ENCODE data around the gene HERPUD2.
A peak's percentile ranks its signal among the peaks of the same experiment; 100 is the strongest.
"Not testable (repeated sequence)": the region's sequence is repeated elsewhere in the genome, so short reads cannot be mapped to it uniquely, and the experiment has no call there.

HERPUD2 gene

DNA sequence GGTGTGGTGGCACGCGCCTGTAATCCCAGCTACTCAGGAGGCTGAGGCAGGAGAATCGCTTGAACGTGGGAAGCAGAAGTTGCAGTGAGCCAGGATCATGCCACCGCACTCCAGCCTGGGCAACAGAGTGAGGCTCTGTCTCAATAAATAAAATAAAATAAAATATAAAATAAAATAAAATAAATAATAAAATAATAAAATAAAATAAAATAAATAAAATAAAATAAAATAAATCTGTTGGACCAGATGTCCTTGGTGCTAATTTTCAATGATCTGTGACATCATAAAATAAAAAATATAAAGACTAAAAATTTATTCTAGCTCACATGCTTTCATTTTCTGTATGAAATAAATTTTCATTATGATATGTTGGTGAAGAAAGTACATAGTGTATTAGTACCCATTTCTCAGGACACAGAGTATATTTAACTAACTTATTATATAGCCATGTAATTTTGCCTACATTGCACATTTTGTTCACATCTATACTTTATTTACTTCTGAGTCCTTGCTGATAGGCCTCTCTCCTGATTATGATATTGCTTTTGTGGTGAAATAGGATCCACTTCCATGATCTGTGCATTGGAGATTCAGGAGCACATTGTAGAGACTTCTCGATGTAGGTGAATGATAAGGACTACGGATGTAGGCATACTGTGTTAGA lies 17.8 kb upstream of the HERPUD2 start:
- no peak for DNase-seq

DNA sequence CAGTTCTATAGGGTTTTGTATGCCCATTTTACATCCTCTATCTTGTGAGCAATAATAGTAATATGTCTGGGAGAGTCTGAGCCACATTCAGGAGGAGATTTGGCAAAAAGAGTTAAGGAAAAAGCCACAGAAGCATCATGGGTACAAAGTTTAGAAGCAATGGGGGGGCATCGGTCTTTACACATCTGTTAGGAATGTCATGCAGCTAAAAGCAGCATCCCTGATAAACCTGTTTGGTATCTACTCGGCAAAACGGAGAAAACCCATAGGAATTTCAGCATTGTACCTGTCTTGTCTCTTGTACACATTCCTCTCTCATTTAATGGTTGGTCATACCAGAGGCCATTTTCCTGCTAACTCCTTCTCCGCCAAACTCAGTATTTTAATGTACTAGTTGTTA lies 12.5 kb upstream of the HERPUD2 start:
- peak; percentile 80 for DNase-seq

DNA sequence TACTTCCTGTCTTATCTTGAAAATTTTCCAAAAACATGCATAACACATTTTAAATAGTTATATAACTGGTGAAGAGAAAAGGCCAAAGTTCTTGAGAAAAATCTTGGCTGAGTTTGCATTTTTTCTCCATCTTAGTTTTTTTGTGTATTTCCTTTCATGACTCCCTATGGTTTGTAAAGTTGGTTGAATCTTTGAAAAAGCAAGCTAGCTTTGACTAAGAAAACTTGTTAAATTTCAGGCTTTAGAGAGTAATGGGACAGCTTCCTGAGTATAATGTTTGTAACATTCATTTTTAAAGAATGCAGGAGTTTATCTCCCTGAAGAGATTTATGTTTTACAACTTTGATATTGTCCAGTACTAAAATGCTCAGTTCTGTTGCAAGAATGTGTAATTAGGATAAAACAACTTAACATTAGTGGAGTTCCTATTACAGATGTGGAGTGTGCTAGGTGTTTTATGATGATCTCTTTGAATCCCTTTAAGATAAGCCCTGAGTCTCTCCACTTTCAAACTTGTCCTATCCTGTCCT lies 11.1 kb upstream of the HERPUD2 start:
- DNase-seq, result no peak

DNA sequence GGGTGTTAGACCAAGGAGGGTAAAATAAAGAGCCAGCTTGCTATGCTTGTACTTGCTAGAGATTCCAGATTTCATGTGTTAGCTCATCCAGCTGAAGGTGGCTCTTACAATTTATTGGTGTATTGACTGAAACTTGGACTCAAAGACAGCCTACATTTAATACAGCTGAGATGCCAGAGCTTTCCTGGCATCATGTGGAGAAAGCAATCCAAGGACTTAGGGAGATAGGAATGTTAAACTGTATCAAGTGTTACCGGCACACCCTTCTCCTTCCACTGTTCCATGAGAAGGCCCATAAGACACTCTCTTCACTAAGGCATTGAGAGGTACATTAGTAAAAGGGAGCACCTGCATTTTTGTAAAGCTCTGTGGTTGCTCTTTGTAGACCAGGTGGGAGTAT lies 9.3 kb upstream of the HERPUD2 start:
- no peak for DNase-seq

DNA sequence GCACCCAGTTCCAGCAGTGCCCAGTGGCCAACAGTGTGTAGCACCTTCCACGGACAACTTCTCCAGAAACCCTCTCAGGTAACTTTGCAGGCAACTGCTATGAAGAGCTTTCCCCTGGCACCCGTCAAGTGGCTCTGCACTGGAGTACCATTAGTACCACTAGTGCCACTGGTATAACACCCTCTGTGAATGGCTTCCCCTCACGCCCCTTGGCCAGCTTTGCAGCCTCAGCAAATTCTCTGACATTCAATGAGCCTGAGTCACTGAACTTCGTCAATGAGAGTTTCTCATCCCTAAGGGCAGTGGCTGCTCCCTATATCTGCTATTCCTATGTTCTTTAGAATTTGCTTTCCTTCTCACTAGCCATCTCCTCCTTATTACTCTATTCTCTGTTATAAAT lies 7.6 kb upstream of the HERPUD2 start:
- peak; percentile 78 for DNase-seq

DNA sequence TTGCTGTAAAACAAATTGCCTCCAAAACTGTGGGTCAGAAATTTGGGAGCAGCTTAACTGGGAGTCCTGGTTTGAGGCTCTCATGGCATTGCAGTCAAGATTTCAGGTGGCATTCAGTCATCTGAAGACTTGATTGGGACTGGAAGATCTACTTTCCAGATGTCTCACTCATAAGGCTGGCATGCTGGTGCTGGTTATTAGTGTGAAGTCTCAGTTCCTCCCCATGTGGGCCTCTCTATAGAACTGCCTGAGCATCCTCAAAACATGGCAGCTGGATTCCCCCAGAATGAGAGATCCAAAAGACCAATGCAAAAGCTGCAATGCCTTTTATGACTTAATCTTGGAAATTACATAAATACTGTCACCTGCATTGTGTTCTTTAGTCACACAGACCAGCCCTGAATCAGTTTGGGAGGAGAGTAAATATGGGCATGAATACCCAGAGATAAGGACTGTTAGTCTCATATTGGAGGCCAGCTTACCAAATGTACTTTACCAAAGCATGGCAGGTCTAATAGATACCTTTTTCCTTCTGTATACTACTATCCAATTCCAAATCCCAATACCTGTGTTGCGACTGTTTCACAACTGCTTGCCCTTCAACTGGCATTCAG lies 6.5 kb upstream of the HERPUD2 start:
- no peak for DNase-seq

DNA sequence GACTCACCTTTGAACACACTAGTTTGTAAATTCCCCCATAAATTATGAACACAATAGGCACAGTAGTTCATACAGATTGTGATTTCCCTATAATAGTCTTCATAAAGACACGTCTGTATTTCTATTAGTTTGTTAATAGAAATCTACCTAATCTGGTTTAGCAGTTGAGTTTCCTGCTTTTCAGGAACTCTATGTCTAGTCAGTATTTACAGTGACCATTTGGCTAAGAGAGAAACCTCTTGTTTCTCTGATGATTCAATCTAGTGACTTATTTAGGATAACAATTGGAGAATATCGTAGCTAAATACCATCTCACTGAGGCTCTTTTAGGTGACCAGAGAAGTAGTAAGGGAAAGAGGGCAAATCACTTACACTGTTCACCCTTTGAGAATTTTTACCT lies 5.9 kb upstream of the HERPUD2 start:
- DNase-seq, result no peak

DNA sequence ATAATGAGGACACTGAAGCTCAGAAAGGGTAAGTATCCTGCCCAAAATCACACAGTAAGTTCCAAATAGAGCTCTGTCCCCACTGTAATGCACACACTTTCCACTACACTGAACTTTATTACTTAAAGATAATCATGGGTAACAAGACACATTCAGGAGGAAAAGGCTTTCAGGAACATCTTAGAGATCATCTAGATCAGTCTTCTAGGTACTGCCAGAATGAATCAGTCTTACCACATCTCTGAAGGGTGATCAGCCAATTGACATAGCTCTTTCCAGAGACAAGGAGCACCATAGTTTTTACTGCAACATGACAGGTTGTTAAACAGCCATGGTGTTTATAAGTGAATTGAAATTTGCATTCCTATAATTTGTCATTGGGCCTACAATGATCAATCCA lies 5.4 kb upstream of the HERPUD2 start:
- no peak for DNase-seq

DNA sequence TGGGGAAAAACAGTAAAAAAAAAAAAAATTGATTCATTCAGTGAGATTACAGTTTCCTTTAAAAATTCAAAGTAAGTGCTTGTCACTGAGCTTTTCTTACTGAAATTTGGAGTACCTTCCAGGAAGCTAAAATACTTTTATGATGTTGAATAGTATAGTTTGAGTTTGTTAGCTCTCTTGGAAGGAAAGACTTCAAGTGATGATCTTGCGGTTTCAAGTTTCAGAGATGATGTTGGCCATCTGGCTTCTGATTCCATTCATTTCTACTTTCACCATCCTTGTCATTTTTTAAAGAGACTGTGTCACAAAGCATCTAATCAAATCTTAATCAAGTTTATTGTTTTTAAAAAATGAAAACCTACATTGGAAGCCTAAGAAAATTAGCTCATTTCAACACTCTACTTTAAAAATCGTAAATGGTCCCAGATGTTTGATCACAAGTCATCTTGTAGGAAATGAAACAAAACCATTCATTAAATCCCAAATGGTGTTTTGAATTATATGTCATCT lies 4.9 kb upstream of the HERPUD2 start:
- DNase-seq, result no peak

DNA sequence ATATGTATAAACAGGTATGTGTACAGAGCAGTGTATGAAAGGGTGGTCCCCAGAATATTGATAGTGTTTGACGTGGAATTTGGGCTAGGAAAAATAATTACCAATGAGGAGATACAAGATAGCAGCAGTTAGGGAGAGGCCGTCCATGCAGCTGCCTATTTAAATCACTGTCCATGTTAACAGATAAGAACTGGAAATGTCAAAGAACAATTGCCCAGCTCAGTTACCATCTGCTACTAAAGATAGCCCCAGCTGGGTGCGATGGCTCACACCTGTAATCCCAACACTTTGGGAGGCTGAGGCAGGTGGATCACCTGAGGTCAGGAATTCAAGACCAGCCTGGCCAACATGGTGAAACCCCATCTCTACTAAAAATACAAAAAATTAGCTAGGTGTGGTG lies 3.4 kb upstream of the HERPUD2 start:
- not testable (repeated sequence) for DNase-seq

DNA sequence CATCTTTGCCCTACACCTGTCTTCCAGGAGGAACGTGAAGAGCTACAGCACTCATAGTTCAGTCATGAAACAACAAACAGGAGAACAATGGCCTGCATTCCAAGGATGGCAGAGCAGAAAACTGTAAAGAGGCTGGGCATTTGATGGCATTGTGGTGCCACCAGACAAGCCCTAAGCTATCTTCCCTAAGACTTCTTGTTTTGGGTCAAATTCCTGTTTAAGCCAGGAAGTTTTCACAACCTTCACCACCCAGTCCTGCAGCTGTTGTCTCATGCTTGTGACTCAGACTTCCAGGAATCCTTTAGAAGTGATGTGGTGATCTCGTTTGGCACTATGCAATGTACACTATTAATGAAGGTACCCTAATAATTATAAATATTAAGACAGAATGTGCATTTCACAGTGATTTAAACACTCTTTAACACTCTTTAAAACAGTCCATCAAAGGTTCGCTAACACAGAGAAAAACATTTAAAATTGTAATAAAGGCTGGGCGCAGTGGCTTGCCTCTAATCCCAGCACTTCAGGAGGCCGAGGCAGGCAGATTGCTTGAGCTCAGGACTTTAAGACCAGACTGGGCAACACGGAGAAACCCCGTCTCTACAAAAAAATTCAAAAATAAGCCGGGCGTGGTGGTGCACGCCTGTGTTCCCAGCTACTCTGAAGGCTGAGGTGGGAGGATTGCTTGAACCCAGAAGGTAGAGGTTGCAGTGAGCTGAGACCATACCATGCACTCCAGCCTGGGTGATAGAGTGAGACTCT lies 2.7 kb upstream of the HERPUD2 start:
- DNase-seq, result peak; percentile 78

DNA sequence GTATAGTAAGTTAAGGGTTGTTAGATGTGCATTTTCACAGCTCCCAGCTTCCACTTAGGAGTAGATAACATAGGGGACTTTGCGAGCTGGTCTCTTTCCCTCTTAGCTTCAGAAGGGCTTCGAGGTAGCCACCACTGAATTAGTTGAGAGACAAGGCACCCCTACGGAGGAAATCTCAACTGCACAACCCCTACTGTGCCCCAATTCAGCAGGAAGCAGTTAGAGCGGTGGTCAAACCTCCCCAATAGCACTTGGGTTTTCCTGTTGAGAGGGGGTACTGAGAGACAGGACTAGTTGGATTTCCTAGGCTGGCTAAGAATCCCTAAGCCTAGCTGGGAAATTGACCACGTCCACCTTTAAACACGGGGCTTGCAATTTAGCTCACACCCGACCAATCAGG lies 1.1 kb upstream of the HERPUD2 start:
- DNase-seq, result no peak

DNA sequence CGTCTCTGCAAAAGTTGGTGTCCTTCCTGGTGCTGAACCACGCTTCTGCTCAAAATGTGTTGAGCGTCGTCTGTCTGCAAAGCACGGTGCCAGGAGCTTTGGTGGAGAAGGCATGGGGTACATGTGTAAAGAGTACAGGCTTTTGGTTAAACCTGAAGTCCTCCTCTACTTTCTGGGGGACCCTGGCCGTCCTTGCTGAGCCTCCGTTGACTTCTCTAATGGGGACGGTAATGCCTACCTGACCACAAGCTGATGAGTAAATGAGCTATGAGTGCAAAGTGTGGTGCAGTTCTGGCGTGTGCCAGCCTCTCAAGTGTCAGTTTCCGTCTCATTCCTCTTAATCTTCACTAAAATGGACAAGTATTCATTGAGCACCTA lies 527 bp upstream of the HERPUD2 start:
- no peak for DNase-seq

DNA sequence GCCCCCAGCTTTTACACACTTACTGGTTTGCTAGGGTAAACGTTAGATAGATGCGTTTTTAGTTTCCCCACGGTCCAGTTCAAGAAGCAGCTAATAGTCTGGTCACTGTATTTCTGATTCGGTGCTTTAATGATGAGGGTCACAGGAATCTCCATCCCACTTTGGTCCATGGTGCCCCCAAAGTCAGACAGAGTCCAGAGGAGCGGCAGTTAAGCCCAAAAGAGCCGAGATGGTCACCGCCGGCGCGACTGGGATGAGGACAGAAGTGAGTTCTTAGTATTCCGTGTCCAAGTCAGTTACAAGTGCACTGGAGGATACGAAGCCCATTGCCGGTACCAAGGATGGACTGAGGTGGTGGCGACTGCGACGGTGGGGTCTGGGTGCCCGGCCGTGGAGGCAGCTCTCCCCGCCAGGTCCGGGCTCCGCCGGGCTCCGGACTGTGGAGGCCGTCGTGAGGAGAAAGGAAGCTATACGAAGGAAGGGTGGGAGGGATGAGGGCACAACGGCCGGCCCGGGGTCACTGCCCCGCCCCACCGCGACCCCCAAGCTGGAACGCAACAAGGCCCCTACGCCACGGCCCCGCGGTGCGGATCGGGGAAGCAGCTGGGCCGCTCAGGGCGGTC lies 663 bp downstream of the HERPUD2 start:
- DNase-seq, result no peak

DNA sequence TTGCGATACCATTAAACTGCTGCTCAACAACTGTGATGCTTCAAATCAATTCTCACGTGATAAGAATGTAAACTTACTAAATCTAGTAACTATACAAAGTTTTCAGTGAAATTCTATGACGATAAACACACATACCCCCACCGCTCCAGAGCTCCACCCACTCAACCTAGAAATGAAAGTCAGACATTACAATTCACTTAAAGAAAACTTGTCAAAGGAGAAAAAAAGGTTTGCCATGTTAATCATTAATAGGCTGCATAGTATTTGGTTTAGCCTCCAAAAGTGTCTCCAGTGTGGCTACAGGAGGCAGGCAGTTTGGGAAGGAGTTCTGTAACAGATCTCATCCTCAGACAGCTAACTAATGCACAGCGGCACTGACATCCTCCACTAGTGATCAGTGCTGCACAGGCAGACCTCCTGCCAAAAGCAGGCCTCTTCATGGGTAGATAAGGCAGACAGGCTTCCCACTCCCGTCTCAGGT lies 3.1 kb downstream of the HERPUD2 start:
- no peak for DNase-seq

DNA sequence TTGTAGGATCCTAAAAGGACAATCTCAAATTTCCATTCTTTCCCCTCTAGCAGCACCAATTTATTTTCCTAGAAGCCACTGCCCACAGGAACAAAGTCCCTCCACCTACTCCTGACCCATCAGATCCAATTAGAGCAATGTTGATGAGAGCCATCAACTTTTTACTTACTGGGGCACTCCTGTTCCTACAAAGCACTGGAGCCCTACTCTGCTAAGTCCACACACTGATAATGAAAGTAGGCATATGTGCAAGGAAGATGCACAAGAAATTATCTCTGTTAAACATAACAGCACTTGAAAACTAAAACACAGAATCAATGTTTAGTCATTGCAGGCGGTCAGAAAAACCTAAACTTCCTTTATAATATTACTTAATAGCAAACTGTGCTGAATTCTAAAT lies 3.6 kb downstream of the HERPUD2 start:
- DNase-seq, result no peak

DNA sequence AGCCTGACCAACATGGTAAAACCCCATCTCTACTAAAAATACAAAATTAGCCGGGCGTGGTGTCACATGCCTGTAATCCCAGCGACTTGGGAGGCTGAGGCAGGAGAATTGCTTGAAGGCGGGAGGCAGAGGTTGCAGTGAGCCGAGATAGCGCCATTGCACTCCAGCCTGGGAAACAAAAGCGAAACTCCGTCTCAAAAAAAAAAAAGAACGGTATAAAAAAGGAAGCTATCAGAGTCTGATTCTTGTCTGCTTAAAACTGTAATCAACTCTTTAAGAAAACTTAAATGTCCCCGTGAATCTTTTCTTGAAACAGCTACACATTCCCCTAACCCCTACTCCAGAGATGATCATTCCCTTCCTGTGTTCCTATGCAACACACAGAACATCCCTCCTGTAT lies 4.3 kb downstream of the HERPUD2 start:
- DNase-seq, result not testable (repeated sequence)

DNA sequence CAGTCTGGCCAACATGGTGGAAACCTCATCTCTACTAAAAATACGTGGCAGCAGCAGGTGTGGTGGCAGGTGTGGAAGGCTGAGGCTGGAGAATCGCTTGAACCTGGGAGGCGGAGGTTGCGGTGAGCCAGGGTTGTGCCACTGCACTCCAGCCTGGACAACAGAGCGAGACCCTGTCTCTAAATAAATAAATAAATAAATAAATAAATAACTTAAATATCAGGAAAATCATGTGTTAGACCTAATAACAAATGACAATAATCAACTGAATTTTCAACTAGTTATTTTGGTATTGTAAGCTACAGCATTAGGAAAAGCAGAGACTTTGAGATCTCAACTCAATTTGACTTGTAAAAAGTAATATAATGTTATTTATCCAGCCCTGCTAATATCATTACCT lies 9.2 kb downstream of the HERPUD2 start:
- DNase-seq, result no peak

DNA sequence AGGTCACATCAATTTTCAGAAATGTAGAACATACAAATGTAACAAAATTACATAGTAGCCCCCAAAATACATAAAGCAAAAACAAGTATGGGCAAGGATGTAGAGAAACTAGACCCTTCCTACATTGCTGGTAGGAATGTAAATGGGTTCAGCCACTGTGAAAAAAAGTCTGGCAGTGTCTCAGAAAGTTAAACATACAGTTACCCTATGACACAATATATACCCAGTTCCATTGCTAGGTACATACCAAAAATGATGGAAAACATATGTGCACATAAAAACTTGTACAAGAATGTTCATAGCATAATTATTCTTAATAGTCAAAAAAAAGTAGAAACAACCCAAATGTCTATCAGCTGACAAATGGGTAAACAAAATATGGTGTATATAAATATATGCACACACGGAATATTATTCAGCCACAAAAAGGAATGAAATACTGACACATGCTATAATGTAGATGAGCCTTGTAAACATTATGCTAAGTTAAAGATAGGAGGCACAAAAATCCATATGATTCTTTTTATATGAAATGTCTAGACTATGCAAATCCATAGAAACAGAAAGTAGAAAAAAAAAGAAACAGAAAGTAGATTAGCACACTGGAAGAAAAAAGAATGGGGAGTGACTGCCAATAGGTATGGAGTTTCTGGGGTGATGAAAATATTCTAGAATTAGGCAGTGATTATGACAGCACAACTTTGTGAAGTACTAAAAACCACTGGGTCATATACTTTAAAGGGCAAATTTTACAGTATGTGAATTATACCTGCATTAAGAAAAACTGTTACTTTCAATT lies 13.5 kb downstream of the HERPUD2 start:
- DNase-seq, result no peak

DNA sequence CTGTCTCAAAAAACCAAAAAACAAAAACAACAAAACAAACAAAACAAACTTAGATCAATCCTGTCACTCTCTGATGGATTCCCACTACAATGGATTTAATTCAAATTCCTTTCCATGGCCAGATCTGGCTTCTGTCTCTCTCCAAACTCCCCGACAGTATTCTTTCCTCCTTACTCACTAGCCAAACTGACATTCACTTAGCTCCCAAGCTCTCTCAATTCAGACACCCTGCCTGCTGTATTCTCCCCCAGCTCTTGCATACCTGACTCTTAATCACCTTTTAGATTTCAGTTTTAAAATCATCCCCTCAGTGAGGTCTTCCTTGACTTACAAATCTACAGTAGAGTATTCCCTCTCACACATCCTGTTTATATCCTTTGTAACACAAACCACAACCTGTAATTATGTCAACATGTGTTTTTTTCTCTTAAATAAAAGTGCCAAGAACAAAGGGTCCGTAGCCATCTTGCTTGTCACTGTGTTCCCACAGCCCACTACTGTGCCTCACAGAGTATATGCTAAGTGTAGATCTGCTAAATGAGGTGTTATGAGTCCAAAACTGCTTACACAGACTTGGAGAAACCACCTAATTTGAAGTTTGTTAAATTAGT lies 14.4 kb downstream of the HERPUD2 start:
- DNase-seq, result peak; percentile 62

DNA sequence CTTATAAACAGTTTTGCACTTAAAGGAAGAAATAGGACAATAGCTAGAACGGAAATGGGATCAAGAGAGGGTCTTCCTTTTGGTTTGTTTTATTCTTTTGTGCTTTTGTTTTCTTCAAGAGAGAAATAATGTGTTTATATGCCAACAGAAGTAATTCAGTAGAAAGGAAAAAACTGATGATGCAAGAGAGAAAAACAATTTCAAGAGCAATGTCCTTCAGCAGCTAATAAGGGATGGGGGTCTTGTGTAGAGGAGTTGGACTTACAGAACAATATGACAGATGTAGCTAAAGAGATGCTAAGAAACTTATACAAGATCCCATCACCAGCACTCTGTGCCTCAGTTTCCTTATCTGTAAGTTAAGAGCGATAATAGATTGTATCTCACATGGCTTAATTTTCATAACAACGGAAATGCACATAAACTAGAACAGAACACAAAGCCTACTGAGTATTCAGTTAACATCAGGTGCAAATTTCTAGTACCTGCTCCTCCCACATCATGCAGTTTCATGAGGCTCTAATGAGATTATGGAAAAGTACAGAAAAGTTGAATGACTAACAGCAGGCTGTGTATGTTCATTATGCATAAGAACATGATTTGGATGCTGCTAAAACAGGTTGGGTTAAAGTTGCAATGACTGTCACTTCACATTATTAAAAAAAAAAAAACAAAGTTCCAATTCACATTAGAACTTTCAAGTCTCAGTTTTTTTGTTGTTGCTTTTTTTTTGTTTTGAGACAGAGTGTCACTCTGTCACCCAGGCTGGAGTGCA lies 17.2 kb downstream of the HERPUD2 start:
- no peak for DNase-seq
